ENCODE measurements around the gene ZP3.
"Not testable (repeated sequence)": the region's sequence is repeated elsewhere in the genome, so short reads cannot be mapped to it uniquely, and the experiment has no call there.

DNA sequence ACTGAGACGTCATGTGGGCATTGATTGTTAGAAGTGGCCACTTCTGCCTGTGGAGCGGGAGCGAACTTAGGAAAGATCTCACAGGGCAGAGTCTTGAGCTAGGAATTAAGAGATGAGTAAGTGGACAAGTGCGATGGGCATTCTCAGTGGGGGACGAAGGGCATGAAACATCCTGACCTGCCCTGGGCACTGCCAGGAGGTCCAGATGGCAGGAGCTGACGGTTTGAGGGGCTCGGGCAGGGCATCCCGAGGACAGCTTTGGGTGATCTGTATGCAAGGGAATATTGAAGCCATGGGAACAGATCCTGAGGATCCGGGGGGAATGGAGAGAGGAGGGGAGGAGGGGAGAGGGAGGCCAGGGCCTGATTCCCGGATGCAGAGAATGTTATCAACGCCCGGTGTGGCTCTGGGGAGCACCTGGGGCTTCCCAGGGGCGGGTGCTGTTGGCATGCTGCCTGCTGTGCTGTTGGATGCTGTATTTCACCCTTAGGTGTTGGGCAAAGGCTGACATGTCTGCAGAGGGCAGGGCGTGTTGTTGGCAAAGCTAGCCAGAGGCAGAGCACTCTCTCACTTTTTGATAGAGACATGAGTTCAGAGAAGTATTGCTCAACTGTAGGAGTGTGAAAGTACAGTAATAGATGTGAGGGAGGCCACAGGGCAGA, 43.1 kb downstream of the ZP3 start:
- TF ChIP-seq, protein P1, sequence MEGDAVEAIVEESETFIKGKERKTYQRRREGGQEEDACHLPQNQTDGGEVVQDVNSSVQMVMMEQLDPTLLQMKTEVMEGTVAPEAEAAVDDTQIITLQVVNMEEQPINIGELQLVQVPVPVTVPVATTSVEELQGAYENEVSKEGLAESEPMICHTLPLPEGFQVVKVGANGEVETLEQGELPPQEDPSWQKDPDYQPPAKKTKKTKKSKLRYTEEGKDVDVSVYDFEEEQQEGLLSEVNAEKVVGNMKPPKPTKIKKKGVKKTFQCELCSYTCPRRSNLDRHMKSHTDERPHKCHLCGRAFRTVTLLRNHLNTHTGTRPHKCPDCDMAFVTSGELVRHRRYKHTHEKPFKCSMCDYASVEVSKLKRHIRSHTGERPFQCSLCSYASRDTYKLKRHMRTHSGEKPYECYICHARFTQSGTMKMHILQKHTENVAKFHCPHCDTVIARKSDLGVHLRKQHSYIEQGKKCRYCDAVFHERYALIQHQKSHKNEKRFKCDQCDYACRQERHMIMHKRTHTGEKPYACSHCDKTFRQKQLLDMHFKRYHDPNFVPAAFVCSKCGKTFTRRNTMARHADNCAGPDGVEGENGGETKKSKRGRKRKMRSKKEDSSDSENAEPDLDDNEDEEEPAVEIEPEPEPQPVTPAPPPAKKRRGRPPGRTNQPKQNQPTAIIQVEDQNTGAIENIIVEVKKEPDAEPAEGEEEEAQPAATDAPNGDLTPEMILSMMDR (IDR thresholded peaks at IDR 0.05), result not testable (repeated sequence)
- TF ChIP-seq POLR2A (IDR thresholded peaks at IDR 0.05), result not testable (repeated sequence)

All from Peyer's patch (tissue), 4 donors.